LNCaP clone FGC (cell line): Measurements from ENCODE around the gene ATG101.

Experiments
- DNase-seq: peaks from one replicate; pipeline ENCODE4 v3.0.0-alpha.2; 2011; ENCODE audit warnings: low read depth
- H3K4me3 ChIP-seq: 2 replicates; pipeline ENCODE4 v1.5.1; 2011; ENCODE audit warnings: mild to moderate bottlenecking, low read depth, low read length, control low read depth
- CTCF ChIP-seq: IDR thresholded peaks from 2 replicates; pipeline ENCODE4 v1.5.1; 2012; ENCODE audit warnings: mild to moderate bottlenecking; ENCODE audit not compliant: control insufficient read depth, insufficient read depth; ENCODE audit errors: extremely low read depth

ATG101 gene

DNA sequence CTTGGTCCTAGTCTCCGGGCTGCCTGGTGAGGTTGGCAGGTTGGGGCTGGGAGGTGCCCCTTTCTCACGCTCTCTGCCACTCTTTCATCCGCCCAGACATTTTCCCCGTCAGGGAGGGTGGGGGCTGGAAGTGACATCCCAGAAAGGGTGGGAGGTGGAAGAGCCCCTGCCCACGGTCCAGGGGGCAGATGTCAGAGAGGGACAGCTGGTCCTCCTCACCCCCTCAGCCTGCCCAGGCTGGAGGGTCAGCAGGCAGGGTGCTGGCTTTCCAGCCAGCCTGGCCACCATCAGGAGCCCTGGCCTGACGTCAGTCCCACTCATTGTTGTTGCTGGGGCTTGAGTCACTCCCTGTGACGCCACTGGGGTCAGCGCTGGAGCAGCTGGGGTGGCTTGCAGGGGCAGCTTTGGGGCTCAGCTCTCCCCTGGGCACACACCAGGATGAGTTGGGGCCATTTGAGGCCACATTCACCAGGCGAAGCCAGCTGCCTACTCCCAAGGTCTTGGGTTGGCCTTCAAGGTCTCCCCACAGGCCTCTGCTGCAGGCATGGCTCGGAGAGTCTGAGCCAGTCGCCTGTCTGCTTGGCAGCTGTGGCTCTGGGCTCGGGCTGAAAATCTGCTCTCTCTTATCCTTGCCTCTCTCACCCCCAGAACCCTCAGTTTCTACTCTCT is 5.7 kb upstream of the ATG101 start:
- no peak for TF ChIP-seq CTCF
- no peak overlapping the region for H3K4me3 ChIP-seq
- DNase-seq, result no peak

GRCh38 chr12:52066346-52067080 is 3.3 kb upstream of the ATG101 start:
- no peak for DNase-seq
- no peak for TF ChIP-seq CTCF
- no peak overlapping the region for H3K4me3 ChIP-seq

DNA sequence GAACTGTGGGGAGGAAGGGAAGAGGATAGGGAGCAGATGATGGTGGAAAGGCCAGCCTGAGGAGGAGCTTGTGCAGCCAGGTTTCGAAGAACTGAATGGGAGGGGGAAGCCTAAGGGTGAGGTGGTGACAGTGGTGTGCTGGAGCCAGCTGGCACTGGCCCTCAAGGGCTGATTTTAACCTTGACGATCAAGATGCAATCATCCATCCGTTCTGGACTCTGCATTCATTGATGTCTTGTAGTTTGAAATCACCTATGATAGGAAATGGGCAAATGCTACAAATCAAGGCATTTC is 2.8 kb upstream of the ATG101 start:
- no peak overlapping the region for H3K4me3 ChIP-seq
- no peak for DNase-seq
- TF ChIP-seq CTCF, result no peak

DNA sequence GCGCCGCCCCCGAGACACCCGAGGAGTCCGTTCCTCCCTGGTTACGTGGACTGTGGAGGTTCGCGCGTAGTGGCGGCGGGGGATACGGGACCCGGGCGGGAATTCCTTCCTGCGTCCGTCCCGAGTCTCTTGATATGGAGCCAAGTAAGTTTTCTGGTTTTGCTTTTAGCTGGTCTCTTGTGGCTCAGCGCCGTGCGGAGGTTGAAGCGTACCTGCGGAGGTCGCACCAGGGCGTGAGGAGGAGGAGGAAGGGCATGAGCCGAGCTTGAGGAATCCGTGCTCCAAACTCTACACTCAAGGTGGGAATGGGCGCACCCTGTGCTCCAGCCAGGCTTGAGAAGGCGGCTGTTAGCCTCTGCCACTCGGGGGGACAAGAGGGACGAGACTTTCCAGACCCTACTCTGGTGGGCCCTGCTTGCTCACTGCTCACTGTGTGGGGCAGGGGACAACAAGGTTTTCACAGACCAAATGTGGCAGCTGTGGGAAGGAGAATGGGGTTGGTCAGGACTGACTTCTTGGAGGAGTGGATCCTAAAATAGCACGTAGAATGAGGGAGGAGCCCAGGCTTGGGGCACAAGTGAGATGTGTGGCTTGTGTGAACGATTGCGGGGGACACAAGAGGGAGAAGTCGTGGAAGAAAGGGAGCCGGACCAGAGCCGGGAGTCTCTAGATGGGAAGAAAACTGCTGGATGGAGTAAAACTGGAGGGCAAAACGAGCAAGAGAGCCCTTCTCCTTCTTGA is 577 bp downstream of the ATG101 start:
- no peak for DNase-seq
- no peak for TF ChIP-seq CTCF
- H3K4me3 ChIP-seq, result peak overlapping the region; percentile 87

- TF ChIP-seq CTCF, result no peak
- no peak for DNase-seq
- H3K4me3 ChIP-seq, result no peak overlapping the region
Observed at GRCh38 chr12:52073531-52074381, 4.0 kb downstream of the ATG101 start.

DNA sequence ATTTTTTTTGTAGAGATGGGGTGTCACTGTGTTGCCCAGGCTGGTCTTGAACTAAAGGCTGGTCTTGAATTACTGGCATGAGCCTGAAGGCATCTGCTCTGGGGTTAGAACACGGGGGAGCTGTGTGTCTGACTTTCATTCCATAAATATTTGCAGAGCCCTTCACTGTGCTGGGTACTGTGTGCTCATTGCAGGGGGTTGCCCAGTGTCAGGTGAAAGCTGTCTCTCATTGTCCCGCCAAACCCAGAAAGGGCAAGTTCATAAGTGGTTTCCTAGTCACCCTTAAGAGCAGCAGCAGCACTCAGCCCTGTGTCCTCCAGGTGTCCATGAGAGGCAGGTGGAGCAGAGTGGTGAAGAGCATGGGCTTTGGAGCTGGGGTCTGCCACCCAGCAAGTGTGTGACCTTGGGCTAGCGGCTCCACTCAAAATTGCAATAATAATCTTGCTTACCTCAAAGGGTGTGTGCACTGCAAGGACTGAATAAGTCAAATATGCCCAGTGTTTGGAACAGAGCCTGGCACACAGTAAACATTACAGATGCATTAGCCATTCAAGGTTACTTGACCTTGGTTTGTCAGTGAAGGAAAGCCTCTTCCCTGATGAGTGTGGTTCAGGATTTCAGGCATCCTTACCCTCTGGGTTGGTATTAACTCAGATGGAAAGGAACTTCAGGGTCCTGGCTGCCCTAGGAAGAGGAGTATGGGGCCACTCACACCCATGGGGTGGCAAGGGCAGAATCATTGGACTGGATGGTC is 5.4 kb downstream of the ATG101 start:
- peak; percentile 45 for DNase-seq
- H3K4me3 ChIP-seq, result no peak overlapping the region
- TF ChIP-seq CTCF, result no peak
